NCI-H146 (cell line): Measurements from ENCODE around the gene SRSF2.
"Not testable (repeated sequence)": the region's sequence is repeated elsewhere in the genome, so short reads cannot be mapped to it uniquely, and the experiment has no call there.

ENCODE experiments used
- DNase-seq: peaks from one replicate; lab custom pipeline; 2025; lab: John Stamatoyannopoulos, UW

SRSF2 gene, protein sequence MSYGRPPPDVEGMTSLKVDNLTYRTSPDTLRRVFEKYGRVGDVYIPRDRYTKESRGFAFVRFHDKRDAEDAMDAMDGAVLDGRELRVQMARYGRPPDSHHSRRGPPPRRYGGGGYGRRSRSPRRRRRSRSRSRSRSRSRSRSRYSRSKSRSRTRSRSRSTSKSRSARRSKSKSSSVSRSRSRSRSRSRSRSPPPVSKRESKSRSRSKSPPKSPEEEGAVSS

DNA sequence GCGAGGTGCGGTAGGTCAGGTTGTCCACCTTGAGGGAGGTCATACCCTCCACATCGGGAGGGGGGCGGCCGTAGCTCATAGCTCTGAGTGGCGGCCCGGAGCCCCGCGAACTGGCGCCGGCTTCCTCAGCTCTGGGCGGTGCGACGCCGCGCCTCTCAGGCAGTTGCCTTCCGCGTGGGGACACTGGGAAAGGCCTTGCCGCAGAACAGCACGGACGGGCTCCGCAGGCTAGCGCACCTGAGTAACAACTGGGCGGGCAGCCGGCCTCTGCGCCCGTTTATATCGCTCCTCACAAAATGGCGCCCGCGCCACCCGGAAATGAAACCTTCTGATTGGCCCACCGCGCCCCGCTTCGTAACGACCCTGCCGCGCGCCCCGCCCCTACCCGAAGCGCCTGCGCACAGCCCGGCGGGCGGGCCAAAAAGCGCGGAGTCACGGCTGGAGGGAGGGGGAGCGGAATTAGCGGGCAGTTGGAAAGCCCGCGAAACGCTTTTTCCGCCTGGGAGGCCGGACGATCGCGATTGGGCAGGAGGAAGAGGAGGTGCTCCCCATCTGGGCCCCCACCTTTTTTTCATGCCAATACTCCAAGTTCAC lies at the start of gene SRSF2:
TSS of gene SRSF2 (minus strand) at position 250 of the 594 bp plus-strand sequence. CDS start at position 79, 171 bp downstream.
- peak; percentile 99 for DNase-seq

DNA sequence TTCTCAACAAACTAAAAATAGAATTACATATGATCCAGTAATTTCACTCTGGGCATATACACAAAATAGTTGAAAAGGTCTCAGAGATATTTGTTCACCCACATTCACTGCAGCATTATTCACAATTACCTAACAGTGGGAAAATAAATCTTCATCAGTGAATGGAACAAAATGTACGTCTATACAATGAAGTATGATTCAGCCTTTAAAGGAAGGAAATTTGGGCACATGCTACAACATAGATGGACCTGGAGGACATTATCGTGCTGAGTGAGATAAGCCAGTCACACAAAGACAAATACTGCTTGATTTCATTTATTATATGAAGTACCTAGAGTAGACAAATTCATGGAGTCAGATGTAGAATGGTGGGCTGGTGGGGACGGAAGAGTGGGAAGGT lies 47.8 kb upstream of the SRSF2 start:
- DNase-seq, result no peak

DNA sequence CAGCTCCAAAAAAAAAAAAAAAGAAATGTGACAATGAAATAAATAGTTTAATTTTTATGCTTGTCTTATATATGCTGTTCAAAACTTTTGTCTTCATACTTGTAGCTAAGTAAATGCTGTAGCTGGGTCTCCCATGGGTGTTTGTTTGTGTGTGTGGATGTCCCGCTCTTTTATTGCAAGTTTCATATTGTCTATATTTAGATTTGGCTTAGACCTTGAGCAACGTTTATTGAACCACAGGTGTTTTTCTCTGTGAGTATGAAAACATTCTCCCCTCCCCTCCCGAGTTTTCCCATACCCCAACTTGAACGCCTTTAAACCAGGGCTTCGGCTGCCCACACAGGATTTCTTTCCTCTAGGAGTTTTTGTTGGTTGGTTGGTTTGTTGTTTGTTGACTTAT lies 46.0 kb upstream of the SRSF2 start:
- DNase-seq, result no peak

DNA sequence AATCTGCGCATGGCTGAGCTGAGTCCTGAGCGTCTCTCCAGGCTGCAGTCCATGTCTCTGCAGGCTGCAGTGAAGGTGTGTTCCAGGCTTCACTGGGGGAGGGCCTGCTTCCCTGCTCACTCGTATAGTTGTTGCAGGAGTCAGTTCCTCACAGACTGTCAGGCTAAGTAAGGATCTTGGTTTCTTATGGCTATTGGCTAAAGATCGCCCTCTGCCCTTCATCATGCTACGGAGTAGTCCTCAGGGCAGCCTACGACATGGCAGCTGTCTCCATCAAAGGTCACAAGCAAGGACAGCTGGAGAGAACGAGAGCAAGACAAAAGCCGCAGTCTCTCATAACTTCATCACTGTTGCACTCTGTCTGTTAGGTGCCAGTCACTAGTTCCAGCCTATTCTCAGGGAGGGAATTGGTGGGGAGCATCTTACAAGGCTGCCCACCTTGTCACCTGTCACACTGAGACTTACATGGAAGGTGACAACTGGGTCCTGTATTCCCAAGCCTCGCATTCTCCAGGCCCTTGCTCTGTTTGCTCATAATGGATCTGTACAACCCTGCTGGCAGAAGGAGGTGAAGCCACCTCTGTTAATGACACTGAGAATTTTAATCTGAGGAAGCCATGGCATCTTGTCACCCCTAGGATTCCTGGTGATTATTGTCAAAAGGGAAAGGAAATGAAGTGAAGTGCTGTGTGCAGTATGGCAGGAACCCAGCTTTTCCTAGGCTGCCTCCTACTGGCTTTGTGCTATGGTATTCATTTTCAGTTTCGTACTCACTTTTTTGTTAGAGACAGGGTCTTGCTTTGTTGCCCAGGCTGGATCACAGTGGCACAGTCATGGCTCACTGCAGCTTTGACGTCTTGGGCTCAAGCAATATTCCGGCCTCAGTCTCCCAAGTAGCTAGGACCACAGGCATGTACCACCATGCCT lies 44.2 kb upstream of the SRSF2 start:
- no peak for DNase-seq

DNA sequence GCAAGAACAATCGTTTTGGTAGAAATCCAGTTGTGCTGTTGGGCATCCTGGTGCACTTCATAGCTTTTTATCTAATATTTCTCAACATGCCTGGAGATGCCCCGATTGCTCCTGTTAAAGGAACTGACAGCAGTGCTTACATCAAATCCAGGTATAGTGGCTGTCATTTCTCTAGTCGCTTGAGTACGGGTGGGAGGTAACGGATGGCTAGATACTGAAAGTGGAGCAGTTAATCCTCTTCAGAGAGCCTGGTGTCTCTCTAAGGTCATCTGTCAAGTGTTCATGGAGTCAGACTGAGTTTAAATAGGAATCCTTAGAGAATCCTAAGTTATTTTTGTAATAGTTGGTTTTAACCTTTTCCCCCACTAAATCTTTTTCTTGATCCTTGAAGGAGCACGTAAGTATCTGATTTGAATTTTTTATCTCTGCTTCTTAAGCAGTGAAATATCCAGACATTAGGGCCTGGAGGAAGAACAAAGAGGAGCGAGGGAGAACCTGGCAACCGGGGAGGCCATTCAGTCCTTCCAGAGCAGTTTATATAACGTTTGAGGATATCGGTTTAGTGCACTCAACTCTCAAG lies 38.0 kb upstream of the SRSF2 start:
- DNase-seq, result no peak

DNA sequence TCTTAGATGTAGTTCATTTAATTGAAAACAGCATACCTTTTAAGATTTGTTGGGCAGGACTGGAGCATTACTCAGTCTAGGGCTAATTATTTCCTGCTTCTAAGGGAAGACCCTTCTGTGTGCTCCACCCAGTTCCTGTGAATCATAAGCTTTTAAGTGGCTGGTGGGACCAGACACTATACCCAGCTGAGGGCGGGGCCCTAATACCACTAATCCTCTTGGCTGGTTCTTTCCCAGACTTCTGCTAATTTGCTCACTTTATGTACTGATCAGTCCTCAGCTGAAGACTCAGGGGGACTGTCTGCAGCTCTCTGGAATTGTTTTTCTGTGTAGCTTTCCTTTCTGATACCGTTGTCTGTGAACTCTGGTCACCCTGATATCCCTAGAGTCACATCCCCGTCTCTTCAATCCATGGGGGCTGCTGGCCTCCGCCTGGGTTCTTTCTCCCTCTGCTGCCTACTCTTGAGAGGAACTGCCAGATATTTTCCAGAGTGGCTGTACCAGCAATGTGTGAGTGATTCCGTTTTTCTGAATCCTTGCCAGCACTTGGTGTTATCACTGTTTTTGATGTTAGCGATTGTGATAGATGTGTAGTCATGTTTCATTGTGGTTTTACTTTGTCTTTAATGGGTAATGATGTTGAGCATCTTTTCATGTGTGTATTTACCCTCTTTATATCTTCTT lies 35.9 kb upstream of the SRSF2 start:
- no peak for DNase-seq

DNA sequence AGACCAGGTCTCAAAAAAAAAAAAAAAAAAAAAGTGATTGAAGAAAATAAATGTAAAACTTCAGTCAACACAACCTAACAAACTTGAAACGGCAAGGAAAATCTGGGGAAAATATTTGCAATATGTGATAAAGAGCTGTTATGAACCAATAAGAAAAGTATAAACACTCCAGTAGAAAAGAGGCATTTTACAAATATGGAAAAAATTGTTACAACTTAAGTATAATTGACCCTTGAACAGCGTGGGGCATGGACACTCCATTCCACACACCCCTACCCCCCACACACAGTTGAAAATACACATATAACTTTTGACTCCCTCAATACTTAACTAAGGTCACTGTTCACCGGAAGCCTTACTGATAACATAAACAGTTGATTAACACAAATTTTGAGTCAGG lies 21.4 kb upstream of the SRSF2 start:
- no peak for DNase-seq

DNA sequence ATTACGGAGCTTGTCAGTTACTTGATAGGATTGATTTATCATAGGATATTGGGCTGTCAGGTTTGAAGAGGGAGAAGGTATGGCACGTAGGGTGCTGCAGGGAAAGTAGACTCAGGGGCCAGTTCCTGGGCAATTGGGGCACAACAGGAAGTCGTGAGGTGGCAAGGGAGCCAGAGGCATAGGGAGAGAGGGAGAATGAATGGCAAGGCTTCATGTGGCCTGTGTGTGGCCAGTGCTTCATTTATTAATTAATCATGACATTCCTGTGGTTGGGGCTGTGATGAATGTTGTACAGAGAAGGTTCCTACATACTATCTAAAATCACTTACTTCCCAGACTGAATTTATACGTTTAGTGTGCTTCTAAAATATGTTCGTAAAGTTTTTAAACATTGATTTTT lies 20.1 kb upstream of the SRSF2 start:
- no peak for DNase-seq

DNA sequence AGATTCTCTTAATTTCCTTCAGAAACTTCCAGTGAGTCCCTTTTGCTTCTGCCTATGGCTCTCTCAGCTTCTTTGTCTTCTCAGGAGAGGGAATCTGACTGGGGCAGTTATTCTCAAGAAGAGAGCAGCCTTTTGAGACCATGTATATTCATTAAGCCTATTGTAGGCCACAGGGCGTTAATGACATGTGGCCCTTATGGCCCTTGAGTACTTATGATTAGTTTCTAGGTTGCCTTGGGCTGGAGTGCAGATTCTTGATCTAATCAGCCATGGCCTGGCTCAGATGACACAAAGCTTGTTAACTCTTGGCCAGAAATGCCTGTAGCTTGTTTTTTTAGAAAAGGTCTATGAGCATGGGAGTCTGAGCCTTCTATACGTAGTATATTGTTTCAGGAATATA lies 18.2 kb upstream of the SRSF2 start:
- DNase-seq, result no peak

DNA sequence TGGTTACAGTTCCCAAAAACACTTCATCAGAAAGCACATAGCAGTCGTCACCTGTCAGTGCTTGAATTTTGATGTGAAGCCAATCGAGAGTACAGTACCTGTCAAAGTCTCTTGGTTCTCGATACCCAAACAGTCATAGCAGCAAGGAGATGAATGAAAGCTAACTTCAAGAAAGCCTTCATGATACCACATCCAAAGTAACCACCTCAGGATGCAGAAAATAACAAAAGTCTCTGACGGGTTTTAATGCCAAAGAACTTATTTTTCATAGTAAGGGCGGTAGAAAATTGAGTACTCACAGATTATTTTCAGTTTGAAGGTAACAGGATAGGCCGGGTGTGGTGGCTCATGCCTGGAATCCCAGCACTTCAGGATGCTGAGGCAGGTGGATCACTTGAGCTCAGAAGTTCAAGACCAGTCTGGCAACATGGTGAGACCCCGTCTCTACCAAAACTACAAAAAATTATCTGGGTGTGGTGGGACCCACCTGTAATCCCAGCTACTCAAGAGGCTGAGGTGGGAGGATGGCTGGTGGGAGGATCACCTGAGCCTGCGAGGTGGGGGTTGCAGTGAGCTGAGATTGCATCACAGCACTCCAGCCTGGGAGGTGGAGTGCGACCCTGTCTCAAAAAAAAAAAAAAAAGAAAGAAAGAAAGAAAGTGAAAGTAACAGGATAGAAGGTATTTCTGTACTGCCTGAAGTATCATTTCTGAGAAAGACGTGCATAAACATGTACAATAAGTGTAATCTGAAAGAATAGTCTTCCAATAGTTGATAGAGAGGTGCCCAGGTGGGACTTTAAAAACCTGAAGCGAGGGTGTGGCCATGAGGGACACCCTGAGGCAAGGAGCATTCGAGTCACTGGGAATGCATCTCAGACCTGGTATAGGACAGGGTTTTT lies 16.2 kb upstream of the SRSF2 start:
- no peak for DNase-seq

DNA sequence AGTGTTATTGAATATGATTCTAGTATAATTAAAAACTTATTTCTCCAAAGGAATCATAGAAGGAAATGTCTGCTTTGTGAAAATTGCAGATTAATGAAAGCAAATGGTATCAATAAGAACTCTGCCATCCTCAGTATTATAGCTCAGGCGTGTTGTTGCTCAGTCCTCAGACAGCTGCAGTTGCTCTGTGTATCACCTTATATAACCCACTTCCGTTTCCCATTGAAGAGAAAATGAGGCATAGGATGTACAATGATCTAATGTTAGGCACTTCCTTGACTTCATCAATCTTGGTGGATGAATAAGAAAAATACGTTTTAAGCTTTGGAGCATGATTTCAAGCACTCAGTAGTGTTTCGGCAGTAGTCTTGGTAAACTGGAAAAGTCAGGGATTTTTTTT lies 14.9 kb upstream of the SRSF2 start:
- DNase-seq, result no peak

DNA sequence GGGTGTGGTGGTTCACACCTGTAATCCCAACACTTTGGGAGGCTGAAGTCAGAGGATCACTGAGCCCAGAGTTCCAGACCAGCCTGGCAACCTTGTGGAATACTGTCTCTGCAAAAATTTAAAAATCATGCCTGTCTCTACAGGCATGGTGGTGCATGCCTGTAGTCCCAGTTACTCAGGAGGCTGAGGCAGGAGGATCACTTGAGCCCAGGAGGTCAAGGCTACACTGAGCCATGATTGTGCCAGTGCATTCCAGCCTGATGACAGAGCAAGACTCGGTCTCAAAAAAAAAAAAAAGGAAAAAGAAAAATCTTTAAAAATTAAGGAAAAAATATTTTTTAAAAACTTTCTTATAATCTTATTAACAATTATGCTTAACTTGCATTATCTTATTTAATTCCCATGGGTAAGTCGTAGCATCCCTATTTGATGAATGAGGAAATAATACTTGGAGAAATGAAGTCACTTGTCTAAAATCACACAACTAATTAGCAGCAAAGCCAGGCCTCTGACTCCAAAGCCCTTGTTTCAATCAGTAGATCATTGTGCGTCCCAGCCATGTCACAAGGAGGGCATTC lies 14.4 kb upstream of the SRSF2 start:
- no peak for DNase-seq

DNA sequence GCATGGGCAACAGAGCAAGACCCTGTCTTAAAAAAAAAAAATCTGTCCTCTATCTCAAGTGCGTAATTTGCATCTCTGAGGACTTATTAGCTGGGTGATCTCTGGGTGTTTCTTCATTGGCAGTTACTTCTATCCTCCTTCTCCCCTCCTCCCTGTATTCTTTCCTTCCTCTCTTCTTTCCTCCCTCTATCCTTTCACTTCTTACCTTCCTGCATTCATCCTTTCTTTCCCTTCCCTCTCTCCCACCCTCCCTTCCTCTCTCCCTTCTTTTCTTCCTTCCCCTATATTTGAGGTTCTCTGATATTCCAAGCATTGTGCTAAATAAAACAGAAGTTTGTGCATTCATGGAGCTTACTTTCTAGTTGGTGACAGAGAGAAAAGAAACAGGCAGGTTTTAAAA lies 11.5 kb upstream of the SRSF2 start:
- no peak for DNase-seq

DNA sequence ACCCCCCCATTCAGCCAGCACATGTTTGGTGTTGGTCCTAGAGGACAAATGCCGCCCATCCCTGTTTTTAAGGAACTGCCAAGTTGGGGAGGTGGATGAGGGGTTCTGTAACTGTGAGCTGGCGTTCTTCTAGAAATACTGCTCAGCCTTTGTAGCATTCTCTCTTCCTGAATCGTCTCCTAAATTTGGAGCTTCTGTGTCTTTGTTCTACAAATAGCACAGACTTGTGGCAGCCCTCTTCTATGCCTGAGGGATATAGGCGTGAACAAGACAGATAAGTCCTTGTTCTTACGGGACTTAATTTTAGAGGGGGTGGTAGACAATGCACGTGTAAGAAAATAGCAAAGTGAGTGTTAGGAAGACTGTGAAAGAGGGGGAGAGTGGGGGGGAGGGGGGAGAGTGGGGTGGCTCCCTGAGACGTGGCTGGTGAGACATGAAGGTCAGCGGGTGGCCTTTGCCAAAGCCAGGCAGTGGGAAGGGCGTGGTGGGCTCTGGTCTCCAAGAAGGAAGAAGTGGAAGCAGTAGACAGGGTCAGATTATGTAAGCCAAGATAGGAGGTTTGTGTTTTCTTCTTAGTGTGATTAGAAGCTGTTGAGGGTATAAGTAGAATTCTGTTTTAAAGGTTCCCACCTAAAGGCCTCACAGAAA lies 10.7 kb upstream of the SRSF2 start:
- DNase-seq, result no peak

DNA sequence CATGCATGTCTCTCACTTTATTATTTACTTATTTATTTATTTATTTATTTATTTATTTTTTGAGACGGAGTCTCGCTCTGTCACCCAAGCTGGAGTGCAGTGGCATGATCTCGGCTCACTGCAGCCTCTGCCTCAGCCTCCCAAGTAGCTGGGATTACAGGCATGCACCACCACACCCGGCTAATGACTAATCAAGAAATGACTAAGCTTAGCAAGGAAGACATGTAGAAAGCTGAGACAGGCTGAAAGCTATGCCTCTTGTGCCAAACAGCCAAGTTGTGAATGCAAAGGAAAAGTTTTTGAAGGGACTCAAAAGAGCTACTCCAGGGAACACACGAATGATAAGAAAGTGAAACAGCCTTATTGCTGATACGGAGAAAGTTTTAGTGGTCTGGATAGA lies 8.7 kb upstream of the SRSF2 start:
- not testable (repeated sequence) for DNase-seq

DNA sequence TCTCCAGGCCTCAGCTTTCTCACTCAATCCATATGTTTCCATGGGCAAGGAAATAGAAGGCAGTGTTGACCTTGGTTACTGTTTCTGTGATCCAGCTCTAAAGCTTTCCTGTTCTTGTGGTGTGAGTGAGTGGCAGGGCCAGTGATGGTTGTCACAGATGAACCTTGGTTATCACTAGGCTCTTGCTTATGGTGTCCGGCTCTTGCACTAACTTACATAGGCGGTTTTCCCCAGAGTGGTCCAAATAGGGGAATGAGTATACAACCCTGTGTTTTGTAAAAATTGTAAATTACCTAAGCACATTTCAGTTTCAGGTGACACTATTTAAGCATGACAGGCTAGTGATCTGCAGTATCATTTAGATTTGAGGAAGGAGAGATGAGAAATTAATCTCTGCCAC lies 7.6 kb upstream of the SRSF2 start:
- no peak for DNase-seq

DNA sequence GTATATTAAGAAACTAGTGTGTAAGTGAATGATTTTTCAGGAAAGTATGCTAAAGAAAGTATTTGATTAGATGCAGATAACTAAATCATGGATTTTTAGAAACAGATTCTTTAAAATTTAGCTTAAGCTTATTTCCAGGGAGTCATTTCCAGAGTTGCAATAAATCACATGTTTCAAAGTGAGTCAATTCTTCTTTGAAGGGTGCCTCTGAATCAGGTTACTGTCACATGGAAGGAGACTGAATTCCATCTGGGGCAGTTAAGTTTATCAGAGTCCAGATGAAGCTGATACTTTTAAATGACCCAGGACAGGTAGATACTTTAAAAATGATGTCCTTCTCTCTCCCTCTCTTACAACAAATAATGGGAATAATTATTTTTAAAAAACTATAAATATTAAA lies 5.8 kb upstream of the SRSF2 start:
- DNase-seq, result no peak

DNA sequence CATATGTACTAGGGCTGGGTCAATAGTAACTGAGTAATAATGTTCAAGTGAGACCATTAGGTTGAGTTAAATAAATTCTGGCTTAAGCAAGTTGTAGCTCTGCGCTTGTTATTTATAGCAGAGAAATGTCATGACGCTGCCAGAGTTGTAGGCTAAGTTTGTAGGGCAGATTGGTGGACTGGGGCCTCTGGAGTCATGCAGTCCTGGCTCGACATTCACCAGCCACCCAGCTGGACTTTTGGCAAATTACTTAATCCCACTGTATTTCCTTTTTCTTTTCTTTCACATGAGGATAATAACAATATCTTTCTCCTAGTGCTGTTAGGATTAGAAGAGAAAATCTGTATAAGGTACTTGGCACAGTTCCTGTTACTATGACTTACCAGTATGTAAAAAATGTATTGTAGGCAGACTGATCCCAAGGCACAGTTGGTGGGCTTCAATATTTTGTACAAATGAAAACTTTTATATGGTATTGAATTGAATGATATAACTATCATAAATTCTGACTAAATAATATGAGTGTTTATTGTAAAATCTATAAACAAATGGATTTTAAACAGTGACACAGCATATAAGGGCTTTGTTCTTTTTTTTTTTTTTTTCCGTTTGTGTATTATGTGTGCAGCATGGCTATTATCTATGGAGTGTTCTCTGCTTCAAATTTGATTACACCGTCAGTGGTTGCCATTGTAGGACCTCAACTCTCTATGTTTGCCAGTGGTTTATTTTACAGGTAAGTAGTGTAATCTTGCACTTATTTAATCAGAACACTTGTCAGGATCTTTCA lies 3.4 kb upstream of the SRSF2 start:
- DNase-seq, result no peak

DNA sequence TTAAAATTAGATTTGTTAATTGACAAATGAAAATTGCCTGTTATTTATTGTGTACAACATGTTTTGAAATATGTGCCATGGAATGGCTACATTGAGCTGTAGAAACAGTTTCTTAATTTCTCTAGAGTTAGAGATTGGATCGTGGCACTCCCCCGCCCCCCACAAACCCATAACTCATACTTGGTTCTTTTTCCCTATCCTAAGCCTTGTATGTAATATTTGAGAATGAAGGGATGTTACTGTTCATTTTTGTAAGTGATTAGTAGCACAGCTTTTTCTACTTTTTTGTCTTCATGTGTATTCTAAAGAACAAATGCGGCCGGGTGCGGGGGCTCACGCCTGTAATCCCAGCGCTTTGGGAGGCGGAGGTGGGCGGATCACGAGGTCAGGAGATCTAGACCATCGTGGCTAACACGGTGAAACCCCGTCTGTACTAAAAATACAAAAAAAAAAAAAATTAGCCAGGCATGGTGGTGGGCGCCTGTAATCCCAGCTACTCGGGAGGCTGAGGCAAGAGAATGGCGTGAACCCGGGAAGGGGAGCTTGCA lies 2.5 kb upstream of the SRSF2 start:
- not testable (repeated sequence) for DNase-seq
